HL-60/S4 treated with retinoic acid at 250 ng/mL for 4 days and 3 days (cell line): ENCODE data around the gene SDHAF3.

Experiments
- in situ Hi-C: fragments of 300-500 bp; cut with MboI; formaldehyde crosslinking; loops from 2 replicates; pipeline ENCODE4 v1.7.0; 2022; ENCODE audit warnings: low sequenced_read_pairs

The SDHAF3 gene

GRCh38 chr7:97203957-97204356 is 86.5 kb downstream of the SDHAF3 start:
- in situ Hi-C loops = no loop called here

GRCh38 chr7:97204821-97205220 is 87.3 kb downstream of the SDHAF3 start:
- in situ Hi-C loops = no loop called here

- in situ Hi-C loops = no loop called here
Observed at GRCh38 chr7:97215556-97215955, 98.1 kb downstream of the SDHAF3 start.

GRCh38 chr7:97218767-97219166 is 101.3 kb downstream of the SDHAF3 start:
- in situ Hi-C loops = no loop called here

- in situ Hi-C loops = no loop called here
Observed at GRCh38 chr7:97219237-97219636, 101.7 kb downstream of the SDHAF3 start.

GRCh38 chr7:97224316-97224715 is 106.8 kb downstream of the SDHAF3 start:
- in situ Hi-C loops = no loop called here

- in situ Hi-C loops = no loop called here
Observed at GRCh38 chr7:97226541-97226940, 109.0 kb downstream of the SDHAF3 start.
